Measurements from ENCODE around the gene SRRM2.

Gene SRRM2

GRCh38 chr16:2706611-2707311, 45.7 kb upstream of the SRRM2 start:
- DNase-seq (ENCODE audit: low read depth) = no peak
- no peak overlapping the region for H3K4me3 ChIP-seq (ENCODE audit: low read length)
- no peak for TF ChIP-seq CTCF (conservative IDR thresholded peaks at IDR 0.05; ENCODE audit: low read length)

GRCh38 chr16:2707368-2708289, 44.8 kb upstream of the SRRM2 start:
- no peak for DNase-seq (ENCODE audit: low read depth)
- TF ChIP-seq CTCF (conservative IDR thresholded peaks at IDR 0.05; ENCODE audit: low read length) = no peak
- H3K4me3 ChIP-seq (ENCODE audit: low read length) = no peak overlapping the region

- no peak for TF ChIP-seq CTCF (conservative IDR thresholded peaks at IDR 0.05; ENCODE audit: low read length)
- no peak for DNase-seq (ENCODE audit: low read depth)
- H3K4me3 ChIP-seq (ENCODE audit: low read length) = no peak overlapping the region
These were observed 44.2 kb upstream of the SRRM2 start for GRCh38 chr16:2708290-2708639.

- H3K4me3 ChIP-seq (ENCODE audit: low read length) = no peak overlapping the region
- DNase-seq (ENCODE audit: low read depth) = no peak
- no peak for TF ChIP-seq CTCF (conservative IDR thresholded peaks at IDR 0.05; ENCODE audit: low read length)
These were observed 43.4 kb upstream of the SRRM2 start for GRCh38 chr16:2708955-2709587.

- no peak for TF ChIP-seq CTCF (conservative IDR thresholded peaks at IDR 0.05; ENCODE audit: low read length)
- no peak for DNase-seq (ENCODE audit: low read depth)
These were observed 42.9 kb upstream of the SRRM2 start for GRCh38 chr16:2709588-2709984.

GRCh38 chr16:2710021-2710710, 42.3 kb upstream of the SRRM2 start:
- no peak for TF ChIP-seq CTCF (conservative IDR thresholded peaks at IDR 0.05; ENCODE audit: low read length)
- DNase-seq (ENCODE audit: low read depth) = no peak
- no peak overlapping the region for H3K4me3 ChIP-seq (ENCODE audit: low read length)

More at GRCh38 chr16:2709588-2709984, 42.9 kb upstream of the SRRM2 start:
- H3K4me3 ChIP-seq (ENCODE audit: low read length) = no peak overlapping the region

Data from AG10803 (cell line).